ENCODE measurements around the gene ECD.

DNA sequence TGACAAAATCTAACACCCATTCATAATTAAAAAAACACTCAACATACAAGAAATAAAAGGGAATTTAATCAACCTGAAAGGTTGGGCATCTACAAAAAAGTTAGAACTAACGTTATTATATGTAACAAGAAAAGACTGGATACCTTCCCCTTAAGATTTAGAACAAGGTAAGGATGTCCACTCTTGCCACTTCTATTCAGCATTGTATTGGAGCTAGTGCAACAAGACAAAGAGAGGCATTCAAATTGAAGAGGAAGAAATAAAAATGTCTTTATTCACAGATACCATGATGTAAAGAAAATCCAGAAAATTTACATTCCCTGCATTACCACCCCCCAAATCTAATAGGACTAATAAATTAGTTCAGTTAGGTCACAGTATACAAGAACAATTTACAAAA is 18.5 kb upstream of the ECD start:
- TF ChIP-seq, protein P1, sequence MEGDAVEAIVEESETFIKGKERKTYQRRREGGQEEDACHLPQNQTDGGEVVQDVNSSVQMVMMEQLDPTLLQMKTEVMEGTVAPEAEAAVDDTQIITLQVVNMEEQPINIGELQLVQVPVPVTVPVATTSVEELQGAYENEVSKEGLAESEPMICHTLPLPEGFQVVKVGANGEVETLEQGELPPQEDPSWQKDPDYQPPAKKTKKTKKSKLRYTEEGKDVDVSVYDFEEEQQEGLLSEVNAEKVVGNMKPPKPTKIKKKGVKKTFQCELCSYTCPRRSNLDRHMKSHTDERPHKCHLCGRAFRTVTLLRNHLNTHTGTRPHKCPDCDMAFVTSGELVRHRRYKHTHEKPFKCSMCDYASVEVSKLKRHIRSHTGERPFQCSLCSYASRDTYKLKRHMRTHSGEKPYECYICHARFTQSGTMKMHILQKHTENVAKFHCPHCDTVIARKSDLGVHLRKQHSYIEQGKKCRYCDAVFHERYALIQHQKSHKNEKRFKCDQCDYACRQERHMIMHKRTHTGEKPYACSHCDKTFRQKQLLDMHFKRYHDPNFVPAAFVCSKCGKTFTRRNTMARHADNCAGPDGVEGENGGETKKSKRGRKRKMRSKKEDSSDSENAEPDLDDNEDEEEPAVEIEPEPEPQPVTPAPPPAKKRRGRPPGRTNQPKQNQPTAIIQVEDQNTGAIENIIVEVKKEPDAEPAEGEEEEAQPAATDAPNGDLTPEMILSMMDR (IDR thresholded peaks at IDR 0.05), result no peak
- no peak for TF ChIP-seq EZH2 (IDR thresholded peaks at IDR 0.05)

All from neural progenitor cell (in vitro differentiated cells).